ENCODE measurements around the gene FAM131A. TPM values are rescaled to one million over a fixed set of nuclear protein-coding genes. Genes with fewer than 3 reads are reported as not detected.

FAM131A gene
- total and polyA plus RNA-seq, 9 of the 15 experiments (the other 6 are each of a cell fraction or from before 2014, with no cell fraction given) = 0.48 to 11.1 (median 4.3) TPM

DNA sequence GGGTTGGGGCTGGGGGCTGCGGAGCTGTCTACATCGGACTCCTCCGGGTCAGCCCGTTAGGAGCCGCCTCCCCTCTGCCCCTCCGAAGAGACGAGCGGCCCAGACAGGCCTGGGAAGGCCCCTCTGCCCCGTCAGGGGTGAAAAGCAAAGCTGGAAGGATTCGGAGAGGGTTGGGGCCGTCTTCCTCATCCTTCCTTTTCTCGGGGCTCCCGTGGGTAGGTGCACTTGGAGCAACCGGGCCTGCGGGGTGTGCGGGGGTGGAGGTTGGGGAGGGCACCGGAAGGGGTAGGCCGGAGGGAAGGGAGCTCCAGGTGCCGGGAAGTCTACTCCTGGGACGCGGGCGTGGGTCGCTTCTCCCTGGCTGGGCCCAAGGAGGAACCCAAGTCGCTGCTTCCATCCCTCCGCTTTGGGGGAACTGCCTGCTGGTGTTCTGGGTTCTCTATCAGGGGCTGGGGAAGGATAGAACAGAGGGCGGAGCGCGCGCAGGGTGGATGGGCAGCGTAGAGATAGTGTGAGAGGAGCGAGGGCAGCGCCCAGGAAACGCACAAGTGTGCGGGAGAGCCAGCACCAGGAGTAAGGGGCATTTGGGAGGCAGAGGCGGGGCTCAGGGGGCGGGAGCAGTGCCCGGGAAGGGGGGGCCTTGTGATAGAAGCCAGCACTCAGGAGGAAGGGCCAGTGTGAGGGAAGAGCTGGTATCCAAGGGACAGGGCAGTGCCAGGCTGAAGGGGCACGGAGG, 24.7 kb downstream of the FAM131A start (continued):
- no peak for TF ChIP-seq PRDM10 (IDR thresholded peaks at IDR 0.05; ENCODE audit: partially characterized antibody)
- TF ChIP-seq CBX8 (IDR thresholded peaks at IDR 0.05; ENCODE audit: borderline replicate concordance, extremely low read depth, low read depth, low read length, poor library complexity, severe bottlenecking) = no peak
- TF ChIP-seq ZNF695 (CRISPR knock-in tag; IDR thresholded peaks at IDR 0.05) = no peak
- peak; percentile 18 for TF ChIP-seq TAF1 (IDR thresholded peaks at IDR 0.05; ENCODE audit: control insufficient read depth, extremely low read depth, insufficient read depth, low read length, severe bottlenecking)
- no peak for TF ChIP-seq FOSL1 (tag; conservative IDR thresholded peaks at IDR 0.05)
- no peak for TF ChIP-seq NFYB (IDR thresholded peaks at IDR 0.05; ENCODE audit: extremely low read depth, insufficient read length)
- TF ChIP-seq ZBTB40 (IDR thresholded peaks at IDR 0.05) = peak; percentile 63; the same call in 1 of the 2 replicates
- TF ChIP-seq ZBTB40 (CRISPR knock-in tag; IDR thresholded peaks at IDR 0.05) = no peak
- TF ChIP-seq POLR2AphosphoS2 (IDR thresholded peaks at IDR 0.05; ENCODE audit: low read length) = no peak
- TF ChIP-seq DACH1 (IDR thresholded peaks at IDR 0.05; ENCODE audit: partially characterized antibody) = no peak
- TF ChIP-seq CBX2 (IDR thresholded peaks at IDR 0.05; ENCODE audit: insufficient read depth, low read length, poor library complexity, severe bottlenecking) = no peak
- no peak for TF ChIP-seq ZNF79 (CRISPR knock-in tag; IDR thresholded peaks at IDR 0.05; ENCODE audit: low read depth)
- no peak for TF ChIP-seq FOXJ3 (CRISPR knock-in tag; IDR thresholded peaks at IDR 0.05)
- TF ChIP-seq HDGF (IDR thresholded peaks at IDR 0.05) = peak; percentile 55; the same call in 1 of the 2 replicates
